Thymus (tissue), 11 donors: ENCODE data around the gene COL17A1. TPM values are rescaled to one million over a fixed set of nuclear protein-coding genes. Genes with fewer than 3 reads are reported as not detected.

Experiments
- DNase-seq, 9 donors: peaks; one replicate each; pipeline ENCODE4 v3.0.0-alpha.2; 2013; ENCODE audit warnings: low spot score in 9 of 9, low read depth in 6 of 9, missing footprints in 1 of 9
- H3K27ac ChIP-seq, 2 donors: one replicate each; pipeline ENCODE4 v1.5.1; 2013; ENCODE audit warnings: control low read depth in 1 of 2, low read depth in 1 of 2, low read length in 1 of 2, mild to moderate bottlenecking in 1 of 2, moderate library complexity in 1 of 2
- H3K27me3 ChIP-seq, 2 donors: one replicate each; pipeline ENCODE4 v1.5.1; 2013; ENCODE audit warnings: low read length in 1 of 2; ENCODE audit not compliant: control insufficient read depth in 2 of 2, insufficient read depth in 1 of 2
- H3K36me3 ChIP-seq, 2 donors: one replicate each; pipeline ENCODE4 v1.5.1; 2013; ENCODE audit warnings: low read length in 1 of 2, mild to moderate bottlenecking in 1 of 2, moderate library complexity in 1 of 2; ENCODE audit not compliant: control insufficient read depth in 2 of 2, insufficient read depth in 2 of 2
- H3K4me1 ChIP-seq, 2 donors: one replicate each; pipeline ENCODE4 v1.5.1; 2013; ENCODE audit warnings: low read length in 2 of 2; ENCODE audit not compliant: control insufficient read depth in 2 of 2, insufficient read depth in 2 of 2
- H3K4me3 ChIP-seq, 2 donors: one replicate each; pipeline ENCODE4 v1.5.1; 2013; ENCODE audit warnings: low read length in 2 of 2, control low read depth in 1 of 2, mild to moderate bottlenecking in 1 of 2
- H3K9me3 ChIP-seq, 2 donors: one replicate each; pipeline ENCODE4 v1.5.1; 2013; ENCODE audit warnings: low read length in 1 of 2, mild to moderate bottlenecking in 1 of 2; ENCODE audit not compliant: control insufficient read depth in 2 of 2, insufficient read depth in 1 of 2
- WGBS: extraction: QIAGEN DNeasy Blood & Tissue Kit; methylation state at CpG from one replicate; pipeline ENCODE4 v1.1.7; 2013; 5-methylcytosine and 5-hydroxymethylcytosine counted together
- polyA plus RNA-seq: library from polyadenylated mRNA; stranded (reverse); fragments of 200-250 nt; gene quantifications from one replicate; pipeline ENCODE4 v1.2.3, GENCODE V29; 2013
- total RNA-seq: library from RNA; stranded (reverse); fragments of 120-200 nt; gene quantifications from one replicate; pipeline ENCODE4 v1.2.4, GENCODE V29; 2013
- donor health status: healthy.

COL17A1 gene
- total and polyA plus RNA-seq, 2 donors, result 75.3 to 268 TPM

- Histone ChIP-seq H3K4me3 (no peak overlapping the region), H3K36me3 (peaks cover 9 to 19% of the 10 kb centered on the region in 2 donors), H3K9me3 (peaks cover 0 to 6% of the 10 kb centered on the region in 2 donors), H3K27me3 (no peaks in the 10 kb centered on the region), H3K4me1 (no peaks in the 10 kb centered on the region), H3K27ac (no peak overlapping the region)
- 96% methylated on average over 11 of the region's 11 CpGs for WGBS
- DNase-seq, result no peak
Measured at GRCh38 chr10:104033966-104034365, 51.7 kb downstream of the COL17A1 start.

- Histone ChIP-seq H3K9me3 (peaks cover 0 to 6% of the 10 kb centered on the region in 2 donors), H3K36me3 (peaks cover 9 to 19% of the 10 kb centered on the region in 2 donors), H3K27ac (no peak overlapping the region), H3K27me3 (no peaks in the 10 kb centered on the region), H3K4me1 (no peaks in the 10 kb centered on the region), H3K4me3 (no peak overlapping the region)
- no peak for DNase-seq
- WGBS, result 92% methylated on average over 12 of the region's 12 CpGs
Measured at GRCh38 chr10:104033401-104033930, 52.2 kb downstream of the COL17A1 start.

- WGBS, result 99% methylated on average over 7 of the region's 7 CpGs
- Histone ChIP-seq H3K27me3 (no peaks in the 10 kb centered on the region), H3K36me3 (peaks cover 9 to 22% of the 10 kb centered on the region in 2 donors), H3K27ac (no peak overlapping the region), H3K9me3 (peaks cover 0 to 6% of the 10 kb centered on the region in 2 donors), H3K4me1 (no peaks in the 10 kb centered on the region), H3K4me3 (no peak overlapping the region)
- no peak for DNase-seq
Measured at GRCh38 chr10:104032144-104032775, 53.4 kb downstream of the COL17A1 start.

GRCh38 chr10:104031631-104032030 is 54.0 kb downstream of the COL17A1 start:
- peaks cover 0 to 6% of the 10 kb centered on the region in 2 donors for H3K9me3 ChIP-seq
- no peaks in the 10 kb centered on the region for H3K4me1 ChIP-seq
- H3K4me3 ChIP-seq, result no peak overlapping the region
- DNase-seq, result no peak
- no peaks in the 10 kb centered on the region for H3K27me3 ChIP-seq
- WGBS, result 97% methylated on average over 2 of the region's 2 CpGs
- H3K36me3 ChIP-seq, result peaks cover 9 to 22% of the 10 kb centered on the region in 2 donors
- no peak overlapping the region for H3K27ac ChIP-seq

GRCh38 chr10:104029521-104029860 is 56.2 kb downstream of the COL17A1 start:
- peaks cover 21 to 22% of the 10 kb centered on the region in 2 donors for H3K36me3 ChIP-seq
- no peak for DNase-seq
- WGBS, result 96% methylated on average over 6 of the region's 6 CpGs
- H3K4me3 ChIP-seq, result no peak overlapping the region
- H3K27ac ChIP-seq, result no peak overlapping the region
- H3K27me3 ChIP-seq, result no peaks in the 10 kb centered on the region
- no peaks in the 10 kb centered on the region for H3K4me1 ChIP-seq
- peaks cover 0 to 2% of the 10 kb centered on the region in 2 donors for H3K9me3 ChIP-seq

GRCh38 chr10:104028823-104029520 is 56.7 kb downstream of the COL17A1 start:
- no peaks in the 10 kb centered on the region for H3K4me1 ChIP-seq
- WGBS, result 95% methylated on average over 4 of the region's 4 CpGs
- DNase-seq, result no peak
- H3K9me3 ChIP-seq, result peaks cover 0 to 2% of the 10 kb centered on the region in 2 donors
- H3K36me3 ChIP-seq, result peaks cover 21 to 26% of the 10 kb centered on the region in 2 donors
- H3K4me3 ChIP-seq, result no peak overlapping the region
- H3K27ac ChIP-seq, result no peak overlapping the region
- no peaks in the 10 kb centered on the region for H3K27me3 ChIP-seq

- Histone ChIP-seq H3K4me3 (no peak overlapping the region), H3K27me3 (no peaks in the 10 kb centered on the region), H3K36me3 (peaks cover 17 to 33% of the 10 kb centered on the region in 2 donors), H3K27ac (peak overlapping the region in 1 of 2 donors; percentile 15), H3K9me3 (peaks cover 0 to 2% of the 10 kb centered on the region in 2 donors), H3K4me1 (no peaks in the 10 kb centered on the region)
- DNase-seq, result peak in 6 of 9 donors; percentile 1 to 33 (median 11)
- WGBS, result 90% methylated on average over 6 of the region's 6 CpGs
Measured at GRCh38 chr10:104028146-104028545, 57.5 kb downstream of the COL17A1 start.

- H3K27ac ChIP-seq, result no peak overlapping the region
- H3K4me1 ChIP-seq, result no peaks in the 10 kb centered on the region
- no peak overlapping the region for H3K4me3 ChIP-seq
- no peaks in the 10 kb centered on the region for H3K27me3 ChIP-seq
- no peak for DNase-seq
- peaks cover 17 to 41% of the 10 kb centered on the region in 2 donors for H3K36me3 ChIP-seq
- 93% methylated on average over 2 of the region's 2 CpGs for WGBS
- H3K9me3 ChIP-seq, result peaks cover 0 to 2% of the 10 kb centered on the region in 2 donors
Measured at GRCh38 chr10:104026762-104027161, 58.9 kb downstream of the COL17A1 start.

DNA sequence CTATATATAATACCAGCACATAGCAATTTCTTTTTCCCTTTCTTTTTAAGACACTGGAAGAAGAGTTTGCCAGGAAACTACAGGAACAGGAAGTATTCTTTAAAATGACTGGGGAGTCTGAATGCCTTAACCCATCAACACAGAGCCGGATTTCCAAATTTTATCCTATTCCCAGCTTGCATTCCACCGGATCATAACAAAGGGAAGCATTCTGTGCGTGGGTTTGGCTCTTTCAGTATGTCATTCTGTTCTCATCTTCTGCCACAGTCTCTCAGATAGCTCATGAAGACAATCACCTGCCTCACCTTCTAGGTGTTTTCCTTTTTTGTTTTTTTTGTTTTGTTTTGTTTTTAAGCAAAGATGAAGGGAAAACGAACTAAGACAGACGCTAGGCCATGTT is 60.2 kb downstream of the COL17A1 start:
- Histone ChIP-seq H3K36me3 (peaks cover 17 to 46% of the 10 kb centered on the region in 2 donors), H3K27ac (no peak overlapping the region)
- no peak for DNase-seq

More for the DNA sequence above, 60.2 kb downstream of the COL17A1 start:
- Histone ChIP-seq H3K9me3 (no peaks in the 10 kb centered on the region), H3K4me3 (no peak overlapping the region), H3K4me1 (no peaks in the 10 kb centered on the region), H3K27me3 (no peaks in the 10 kb centered on the region)
- WGBS, result 94% methylated on average over 5 of the region's 5 CpGs
